ENCODE results near the gene CUZD1. TPM values are rescaled to one million over a fixed set of nuclear protein-coding genes. Genes with fewer than 3 reads are reported as not detected.

The CUZD1 gene
- total RNA-seq, 2 donors from 2014 or later, result 0.64 to 0.82 TPM

- ATAC-seq, result no peak
- intact Hi-C loops (cut with DNase I, micrococcal nuclease), result no loop called here
- DNase-seq, result no peak
These were observed 16.9 kb downstream of the CUZD1 start for GRCh38 chr10:122828716-122829255.

- intact Hi-C loops (cut with DNase I, micrococcal nuclease), result no loop called here
- DNase-seq (no peak), ATAC-seq (no peak)
These were observed 18.4 kb downstream of the CUZD1 start for GRCh38 chr10:122827302-122827701.

GRCh38 chr10:122822973-122823690 lies 22.5 kb downstream of the CUZD1 start:
- ATAC-seq (no peak), DNase-seq (no peak)
- intact Hi-C loops (cut with DNase I, micrococcal nuclease), result no loop called here

- DNase-seq (no peak), ATAC-seq (no peak)
- intact Hi-C loops (cut with DNase I, micrococcal nuclease), result no loop called here
These were observed 23.8 kb downstream of the CUZD1 start for GRCh38 chr10:122821808-122822207.

GRCh38 chr10:122815458-122815857 lies 30.2 kb downstream of the CUZD1 start:
- ATAC-seq (no peak), DNase-seq (no peak)
- intact Hi-C loops (cut with DNase I, micrococcal nuclease), result no loop called here

GRCh38 chr10:122814493-122814892 lies 31.2 kb downstream of the CUZD1 start:
- no peak for ATAC-seq
- intact Hi-C loops (cut with DNase I, micrococcal nuclease), result no loop called here

GRCh38 chr10:122812751-122813150 lies 32.9 kb downstream of the CUZD1 start:
- intact Hi-C loops (cut with DNase I, micrococcal nuclease), result no loop called here
- DNase-seq, result no peak
- no peak for ATAC-seq

More at GRCh38 chr10:122814493-122814892, 31.2 kb downstream of the CUZD1 start:
- DNase-seq, result no peak

GRCh38 chr10:122802282-122802681 lies 43.4 kb downstream of the CUZD1 start:
- no peak for DNase-seq
- ATAC-seq, result no peak
- intact Hi-C loops (cut with DNase I, micrococcal nuclease), result no loop called here

- intact Hi-C loops (cut with DNase I, micrococcal nuclease), result no loop called here
- DNase-seq, result no peak
- ATAC-seq, result no peak
These were observed 46.9 kb downstream of the CUZD1 start for GRCh38 chr10:122798704-122799231.

GRCh38 chr10:122796796-122797195 lies 48.9 kb downstream of the CUZD1 start:
- ATAC-seq (no peak), DNase-seq (no peak)
- intact Hi-C loops (cut with DNase I, micrococcal nuclease), result no loop called here

GRCh38 chr10:122795924-122796323 lies 49.7 kb downstream of the CUZD1 start:
- intact Hi-C loops (cut with DNase I, micrococcal nuclease), result no loop called here
- ATAC-seq (no peak), DNase-seq (no peak)

- ATAC-seq, result no peak
- DNase-seq, result no peak
- intact Hi-C loops (cut with DNase I, micrococcal nuclease), result no loop called here
These were observed 59.4 kb downstream of the CUZD1 start for GRCh38 chr10:122786269-122786668.

GRCh38 chr10:122782911-122783310 lies 62.7 kb downstream of the CUZD1 start:
- ATAC-seq (no peak), DNase-seq (no peak)
- intact Hi-C loops (cut with DNase I, micrococcal nuclease), result no loop called here

Other genes with a start within 250 kb of the CUZD1 start
- not detected for gene C10orf120, start 146.0 kb downstream of the CUZD1 start, total RNA-seq
- 1 to 10 TPM; 3.9 to 4.1 TPM for gene FAM24B, start 33.7 kb upstream of the CUZD1 start, total RNA-seq
- gene FAM24A, start 64.8 kb upstream of the CUZD1 start, total RNA-seq, result not detected
- 1 to 10 TPM; 6.0 to 7.1 TPM for gene C10orf88, start 108.4 kb upstream of the CUZD1 start, total RNA-seq
- 1 to 10 TPM; 2.0 to 3.2 TPM for gene PSTK, start 134.5 kb upstream of the CUZD1 start, total RNA-seq
- gene IKZF5, start 162.9 kb upstream of the CUZD1 start, total RNA-seq, result 10 to 100 TPM; 10.9 to 14.1 TPM
- 10 to 100 TPM; 39.8 to 45.2 TPM for gene ACADSB, start 163.1 kb upstream of the CUZD1 start, total RNA-seq

Data from left colon (tissue), 2 donors.